ENCODE results near the gene PRUNE2. TPM values are rescaled to one million over a fixed set of nuclear protein-coding genes. Genes with fewer than 3 reads are reported as not detected.

Gene PRUNE2
- total RNA-seq, 1 donor from 2014 or later = 1.3 TPM

DNA sequence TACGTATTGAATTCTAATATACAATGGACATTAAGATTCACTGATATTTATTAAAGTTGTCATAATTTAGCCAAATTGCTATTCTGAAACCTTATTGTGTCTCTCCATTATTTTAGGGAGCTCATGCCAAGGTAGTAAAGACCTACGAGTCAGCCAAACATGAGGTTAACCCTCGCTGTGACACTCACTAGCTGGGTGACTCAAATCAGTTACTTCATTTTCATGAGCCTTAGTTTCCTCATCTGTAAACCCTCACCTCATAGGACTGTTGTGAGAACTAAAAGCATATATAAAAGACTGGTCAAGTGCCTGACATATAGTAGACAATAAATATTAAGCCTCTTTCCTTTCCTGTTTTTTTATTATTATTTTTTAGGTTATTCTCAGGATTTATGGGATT, 185.7 kb downstream of the PRUNE2 start:
- no peak for ATAC-seq (ENCODE audit: poor library complexity)
- intact Hi-C loops (cut with DNase I) = no loop called here
- no peak for DNase-seq

DNA sequence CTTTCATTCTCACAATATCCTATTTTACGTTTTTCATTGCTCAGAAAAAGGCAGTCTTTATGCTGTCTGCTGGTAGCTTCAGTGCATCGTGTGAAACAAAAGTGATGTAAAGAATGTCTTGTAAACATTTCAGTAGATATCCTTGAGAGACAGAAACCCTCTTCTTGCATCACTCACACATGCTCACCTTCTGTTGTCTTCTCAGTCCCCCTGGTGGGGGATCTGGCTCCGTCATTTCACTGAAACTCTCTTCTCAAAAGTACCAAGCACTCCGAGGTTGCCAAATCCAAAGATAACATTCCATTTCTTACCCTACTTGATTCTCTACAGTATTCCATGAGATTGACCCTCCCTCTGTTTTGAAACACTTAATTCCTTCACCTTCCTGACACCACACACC, 187.7 kb downstream of the PRUNE2 start:
- DNase-seq (no peak), ATAC-seq (ENCODE audit: poor library complexity) (no peak)
- intact Hi-C loops (cut with DNase I) = no loop called here

DNA sequence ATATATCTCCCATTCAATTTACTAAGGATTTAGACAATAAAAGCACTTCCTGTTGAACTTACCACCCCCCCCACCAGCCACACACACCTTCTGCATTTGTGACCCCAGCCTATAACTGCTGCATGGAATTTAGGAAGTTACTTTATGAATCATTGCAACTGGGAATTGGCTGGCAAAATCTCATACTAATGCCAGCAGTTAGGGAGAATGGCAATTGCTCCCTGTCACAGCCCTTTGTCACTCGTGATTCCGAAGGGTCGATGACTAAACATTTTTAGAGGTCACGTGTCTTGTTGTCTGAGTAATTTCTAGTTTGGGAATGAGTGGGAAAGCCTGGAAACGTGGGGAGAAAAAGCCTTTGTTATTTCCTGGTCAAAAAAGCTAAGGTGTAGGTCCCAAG, 188.3 kb downstream of the PRUNE2 start:
- ATAC-seq (ENCODE audit: poor library complexity) (no peak), DNase-seq (no peak)
- intact Hi-C loops (cut with DNase I) = no loop called here

DNA sequence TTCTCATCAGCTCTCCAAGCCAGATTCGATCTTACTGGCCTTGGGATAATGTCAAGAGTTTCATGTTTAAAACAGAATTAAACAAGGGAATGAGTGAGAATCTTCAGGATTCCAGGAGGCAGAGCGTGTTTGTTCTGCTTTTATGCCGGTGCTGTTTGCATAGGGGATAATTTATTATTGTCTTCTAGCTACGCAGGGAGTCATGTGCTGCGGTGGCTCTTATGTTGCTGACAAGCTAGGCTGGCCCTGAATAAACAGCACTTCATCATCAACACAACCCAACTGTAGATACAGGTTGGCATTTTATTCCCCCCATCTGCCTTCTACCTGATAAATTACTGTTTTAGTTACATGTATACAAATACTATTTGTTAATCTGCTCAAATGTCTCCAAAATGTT, 188.7 kb downstream of the PRUNE2 start:
- DNase-seq (no peak), ATAC-seq (ENCODE audit: poor library complexity) (no peak)
- intact Hi-C loops (cut with DNase I) = no loop called here

DNA sequence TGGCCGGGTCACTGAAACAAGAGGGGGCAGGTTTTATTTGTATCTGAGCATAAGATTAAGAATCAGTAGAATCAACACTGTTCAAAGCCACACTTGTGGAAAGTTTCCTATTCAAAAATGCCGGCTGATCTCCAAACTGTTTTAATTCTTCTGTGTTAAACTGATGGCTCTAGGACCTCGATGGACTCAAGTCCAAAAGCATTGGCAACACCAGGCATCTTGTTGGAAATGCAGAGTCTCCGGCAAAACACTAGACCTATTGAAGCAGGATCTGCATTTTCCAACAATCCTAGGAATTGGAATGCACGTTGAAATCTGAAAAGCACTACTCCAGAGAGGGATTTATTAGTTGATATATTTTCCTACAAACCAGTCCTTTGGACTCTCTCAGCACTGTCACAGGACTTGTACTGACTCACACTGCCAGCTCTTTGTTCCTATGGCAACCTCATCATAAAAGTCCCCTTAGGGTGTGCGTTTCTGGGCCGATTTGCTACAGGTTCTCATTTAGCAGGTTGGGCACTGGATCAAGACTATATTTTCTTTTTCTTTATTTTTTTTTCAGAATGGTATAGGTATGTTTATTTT, 189.7 kb downstream of the PRUNE2 start:
- no peak for DNase-seq
- intact Hi-C loops (cut with DNase I) = no loop called here

DNA sequence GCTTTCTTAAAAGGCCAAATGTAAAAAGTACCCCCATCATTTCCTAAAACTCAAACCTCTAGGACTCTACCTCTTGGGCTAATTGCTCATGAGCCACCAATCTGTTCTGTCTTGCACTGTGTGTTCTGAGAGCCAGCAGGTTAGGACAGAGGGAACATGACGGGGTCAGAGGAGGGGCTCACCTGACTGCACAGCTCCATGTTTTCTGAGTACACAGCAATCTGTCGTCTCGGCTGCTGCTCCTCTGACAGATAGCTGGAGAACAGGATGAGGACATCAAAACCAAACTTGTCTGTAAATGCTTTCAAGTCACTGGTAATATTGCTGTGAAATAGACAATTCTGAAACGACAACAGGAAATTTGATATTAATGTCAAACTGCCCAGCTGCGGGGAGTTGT, 192.5 kb downstream of the PRUNE2 start:
- ATAC-seq (ENCODE audit: poor library complexity) (no peak), DNase-seq (no peak)
- intact Hi-C loops (cut with DNase I) = no loop called here

More for the DNA sequence above, 189.7 kb downstream of the PRUNE2 start:
- no peak for ATAC-seq (ENCODE audit: poor library complexity)

DNA sequence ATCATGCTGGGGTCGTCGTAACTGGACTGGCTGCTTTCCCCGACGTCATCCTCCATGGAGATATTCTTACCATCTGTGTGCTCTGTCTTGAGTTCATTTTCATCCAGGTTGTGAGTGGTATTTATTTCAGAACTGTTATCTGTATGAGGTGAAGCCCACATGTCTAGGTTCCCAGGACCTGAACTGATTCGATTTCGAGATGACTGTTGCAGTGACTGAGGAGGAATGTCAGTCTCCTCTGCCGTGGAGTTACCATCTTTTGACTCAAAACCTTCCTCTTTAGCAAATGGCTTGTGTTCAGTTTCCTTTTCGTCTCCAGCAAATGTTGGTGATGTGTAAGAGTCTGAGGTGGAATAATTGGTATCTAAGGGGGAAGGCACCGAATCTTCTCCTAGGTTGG, 196.9 kb downstream of the PRUNE2 start:
- intact Hi-C loops (cut with DNase I) = no loop called here

DNA sequence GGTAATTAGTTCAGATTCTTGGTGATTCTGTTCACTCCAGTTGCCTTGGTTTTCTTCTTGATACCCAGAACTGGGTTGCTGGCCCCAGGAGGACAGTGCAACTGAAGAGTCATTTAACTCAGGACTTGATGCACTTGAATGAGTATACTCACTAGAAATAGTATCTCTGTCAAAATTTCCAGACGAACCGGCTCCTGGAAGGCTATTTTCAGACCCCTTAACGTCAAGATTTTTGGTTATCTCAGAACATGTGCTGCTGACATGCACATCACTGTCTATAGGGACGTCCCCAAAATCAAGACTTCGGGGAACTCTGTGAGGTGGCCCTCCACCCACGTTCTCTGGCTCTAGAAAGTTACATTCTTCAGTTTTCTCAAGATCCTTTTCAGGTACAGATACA, 198.4 kb downstream of the PRUNE2 start:
- ATAC-seq (ENCODE audit: poor library complexity) = no peak
- intact Hi-C loops (cut with DNase I) = no loop called here
- DNase-seq = no peak

More for the DNA sequence above, 196.9 kb downstream of the PRUNE2 start:
- DNase-seq (no peak), ATAC-seq (ENCODE audit: poor library complexity) (no peak)

DNA sequence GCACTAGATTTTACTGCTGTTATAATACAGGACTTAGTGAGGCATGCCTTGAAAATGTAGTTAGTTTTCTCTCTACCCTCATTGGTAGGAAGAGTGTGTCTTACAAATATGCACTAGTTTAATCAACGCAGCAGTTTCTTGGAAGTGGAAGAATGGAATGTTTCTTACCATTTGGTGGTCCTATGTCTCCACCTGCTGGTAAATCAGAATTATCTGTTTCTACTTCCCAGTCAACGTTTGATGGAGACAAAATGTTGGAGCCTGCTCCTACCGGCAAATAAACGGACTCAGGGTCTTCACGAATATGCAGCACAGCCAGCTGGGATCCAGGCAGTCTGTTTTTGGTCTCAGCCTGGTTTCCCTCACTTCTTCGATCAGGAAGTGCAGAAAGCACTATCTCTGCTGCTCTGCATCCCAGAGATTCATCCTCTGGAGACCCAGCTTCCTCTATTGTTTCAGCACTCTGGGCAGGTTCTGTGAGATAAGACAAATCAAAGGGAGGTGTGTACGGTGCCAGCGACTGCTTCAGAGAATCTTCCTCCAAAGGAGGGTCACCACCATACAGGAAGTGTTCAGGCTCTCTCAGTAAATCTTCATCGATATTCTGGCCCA, 201.2 kb downstream of the PRUNE2 start:
- ATAC-seq (ENCODE audit: poor library complexity) (peak; percentile 72), DNase-seq (no peak)
- intact Hi-C loops (cut with DNase I) = loop anchor here (2.0 kb wide), 1 partner anchor 256 kb away; no protein-coding TSS in a partner anchor

DNA sequence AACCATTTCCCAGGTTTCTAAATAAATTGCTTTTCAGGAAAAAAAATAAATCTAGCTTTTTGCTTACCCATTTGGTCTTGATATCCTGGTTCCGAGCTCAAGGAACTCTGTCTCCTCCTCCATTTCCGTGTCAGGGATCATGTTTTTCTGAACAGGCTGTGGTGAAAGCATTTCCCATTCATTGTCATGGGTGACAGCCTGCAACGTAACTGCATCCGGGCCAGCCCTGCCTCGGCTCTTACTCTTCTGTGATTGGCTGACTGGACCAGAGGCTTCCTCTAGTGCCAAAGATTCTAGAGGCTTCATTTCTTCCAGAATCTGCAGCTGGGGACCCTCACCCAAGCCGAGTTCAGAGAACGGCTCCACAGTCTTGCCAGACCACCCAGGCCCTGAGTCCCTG, 202.6 kb downstream of the PRUNE2 start:
- peak; percentile 36 for ATAC-seq (ENCODE audit: poor library complexity)
- peak; percentile 55 for DNase-seq
- intact Hi-C loops (cut with DNase I) = no loop called here

DNA sequence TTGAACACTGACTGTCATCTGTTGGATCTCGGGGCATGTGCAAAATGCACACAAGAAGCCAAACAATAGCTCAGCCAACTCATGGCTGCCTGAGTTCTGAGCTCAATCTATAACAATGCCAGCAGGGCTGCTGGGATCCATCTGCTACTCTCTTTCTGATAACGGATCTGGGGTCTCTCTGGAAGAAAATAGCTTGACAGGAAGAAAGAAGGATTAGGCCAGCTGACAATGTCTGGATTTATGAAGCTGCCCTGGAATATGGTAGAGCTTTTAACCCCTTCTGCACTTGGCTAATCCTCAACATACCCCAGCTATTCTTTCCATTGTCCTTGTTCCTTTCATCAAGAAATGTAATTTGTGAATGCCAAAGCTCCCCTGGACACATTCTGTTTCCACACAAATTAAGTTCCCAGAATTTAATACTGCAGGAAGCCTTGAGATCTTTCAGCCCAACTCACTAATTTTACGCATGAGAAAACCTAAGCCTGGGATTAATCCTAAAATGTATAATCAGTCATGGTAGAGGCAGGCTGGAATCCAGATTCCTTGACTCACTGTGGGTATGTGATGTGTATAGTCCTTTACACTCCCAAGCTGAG, 204.4 kb downstream of the PRUNE2 start:
- intact Hi-C loops (cut with DNase I) = no loop called here

DNA sequence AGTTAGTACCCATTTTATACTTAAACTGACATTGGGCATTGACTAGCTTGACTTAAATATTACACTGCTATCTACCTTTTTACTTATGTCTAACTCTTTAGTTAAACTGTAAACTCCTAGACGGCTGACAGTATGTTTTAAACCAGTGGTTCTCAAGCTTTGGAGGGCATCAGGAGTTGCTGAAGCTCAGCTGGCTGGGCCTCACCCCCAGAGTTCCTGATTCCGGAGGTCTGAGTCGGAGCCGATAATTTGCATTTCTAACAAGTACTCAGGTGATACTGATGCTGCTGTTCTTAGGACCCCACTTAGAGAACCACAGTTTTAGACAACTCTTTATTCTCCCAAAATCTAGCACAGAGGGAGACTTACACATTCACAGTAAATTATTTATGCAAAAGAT, 205.0 kb downstream of the PRUNE2 start:
- intact Hi-C loops (cut with DNase I) = no loop called here
- DNase-seq (no peak), ATAC-seq (ENCODE audit: poor library complexity) (no peak)

More for the DNA sequence above, 204.4 kb downstream of the PRUNE2 start:
- DNase-seq (no peak), ATAC-seq (ENCODE audit: poor library complexity) (no peak)

DNA sequence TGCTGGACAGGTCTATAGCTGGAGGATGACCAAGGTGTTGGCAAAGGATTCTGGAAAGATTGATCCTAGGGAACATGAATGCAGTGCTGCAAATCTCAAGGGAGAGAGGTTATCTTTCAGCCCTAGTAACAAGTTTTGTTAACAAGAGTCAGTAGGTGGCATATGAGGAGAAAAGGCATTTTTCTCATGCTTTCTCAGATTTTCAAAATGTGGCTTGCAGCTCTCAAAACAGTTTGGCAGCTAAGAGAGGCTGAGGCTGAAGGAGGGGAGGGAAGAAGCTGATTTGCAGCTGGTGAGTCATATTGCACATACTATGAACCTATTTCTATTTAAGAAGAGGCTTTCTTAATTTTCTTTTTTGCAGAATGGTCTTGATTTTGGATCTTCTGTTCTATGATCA, 205.9 kb downstream of the PRUNE2 start:
- DNase-seq = no peak
- intact Hi-C loops (cut with DNase I) = no loop called here
- no peak for ATAC-seq (ENCODE audit: poor library complexity)

DNA sequence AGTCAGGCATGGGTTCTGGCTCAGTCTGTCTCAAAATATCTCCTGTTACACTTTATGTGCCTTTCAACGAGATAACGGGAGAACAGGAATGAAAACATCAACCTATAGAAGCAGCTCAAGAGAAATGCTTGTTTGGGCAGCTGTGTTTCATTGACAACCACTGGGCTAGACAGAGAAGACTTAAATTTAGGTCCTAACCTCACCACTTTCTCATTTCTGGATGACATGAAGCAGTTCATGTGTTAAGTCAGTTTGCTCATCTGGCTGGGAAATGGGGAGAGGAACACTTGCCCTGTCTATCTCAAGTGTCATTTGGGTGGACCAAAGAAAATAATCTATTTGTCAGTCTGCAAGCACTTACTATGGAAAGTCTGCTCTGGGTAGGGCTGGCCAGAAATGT, 208.4 kb downstream of the PRUNE2 start:
- DNase-seq = no peak
- no peak for ATAC-seq (ENCODE audit: poor library complexity)
- intact Hi-C loops (cut with DNase I) = no loop called here

DNA sequence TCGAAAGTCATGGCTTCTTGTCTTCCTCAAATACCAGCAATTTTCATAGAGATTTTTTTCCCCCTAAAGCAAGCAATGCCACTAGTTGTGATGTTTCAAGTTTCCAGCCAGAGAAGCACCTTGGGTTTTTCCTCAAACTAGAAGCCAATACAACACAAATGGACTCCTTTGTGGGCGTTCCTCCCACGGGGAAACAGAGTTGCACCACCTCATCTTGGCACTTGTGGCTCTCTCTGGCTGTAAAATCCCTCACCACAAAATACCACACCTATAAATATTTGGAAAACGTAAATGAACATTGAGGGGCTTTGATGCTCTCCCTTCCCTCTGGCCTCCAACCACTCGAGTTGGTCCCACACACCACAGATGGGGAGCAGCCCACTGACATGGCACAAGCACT, 208.8 kb downstream of the PRUNE2 start:
- no peak for ATAC-seq (ENCODE audit: poor library complexity)
- intact Hi-C loops (cut with DNase I) = no loop called here

DNA sequence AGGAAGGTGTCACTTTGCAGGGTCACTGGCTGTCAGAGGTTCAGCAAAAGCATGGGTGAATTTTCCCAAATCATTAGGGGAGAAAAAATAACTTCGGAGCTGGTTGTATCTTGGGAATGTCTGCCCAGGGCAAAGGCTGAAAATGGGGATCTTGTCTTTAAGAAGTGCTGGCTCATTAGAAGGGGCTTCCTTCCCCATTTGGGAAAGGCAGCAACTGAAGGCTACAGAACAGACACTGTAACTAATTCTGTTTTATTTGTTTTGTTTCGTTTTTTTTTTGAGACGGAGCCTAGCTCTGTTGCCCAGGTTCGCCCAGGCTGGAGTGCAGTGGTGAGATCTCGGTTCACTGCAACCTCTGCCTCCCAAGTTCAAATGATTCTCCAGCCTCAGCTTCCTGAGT, 212.0 kb downstream of the PRUNE2 start:
- intact Hi-C loops (cut with DNase I) = no loop called here
- DNase-seq (no peak), ATAC-seq (ENCODE audit: poor library complexity) (peak; percentile 46)

More for the DNA sequence above, 208.8 kb downstream of the PRUNE2 start:
- no peak for DNase-seq

DNA sequence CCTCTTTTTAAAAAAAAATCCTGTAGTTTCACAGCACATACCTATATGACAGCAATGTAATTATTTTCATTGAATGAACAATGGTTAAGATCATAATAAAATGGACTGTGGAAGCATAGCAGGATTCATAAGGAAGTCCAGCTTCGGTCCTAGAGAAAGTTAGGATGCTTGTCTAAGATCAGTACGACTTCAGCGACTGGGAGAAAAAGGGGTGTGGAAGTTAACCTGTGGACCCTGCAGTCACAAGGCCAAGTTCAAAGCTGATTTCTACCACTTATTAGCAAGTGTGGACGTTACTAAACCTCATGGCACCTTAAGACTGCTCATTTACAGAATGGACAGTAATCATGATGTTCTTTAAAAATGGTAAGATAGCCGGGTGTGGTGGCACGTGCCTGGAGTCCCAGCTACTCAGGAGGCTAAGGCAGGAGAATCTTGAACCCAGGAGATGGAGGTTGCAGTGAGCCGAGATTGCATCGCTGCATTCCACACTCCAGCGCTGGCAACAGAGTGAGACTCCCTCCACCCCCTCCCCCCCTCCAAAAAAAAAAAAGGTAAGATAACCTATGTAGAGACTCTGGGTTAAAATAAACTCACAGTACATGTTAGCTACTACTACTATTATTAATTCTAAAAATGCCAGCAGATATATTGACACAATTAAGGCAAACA, 213.3 kb downstream of the PRUNE2 start:
- no peak for ATAC-seq (ENCODE audit: poor library complexity)
- intact Hi-C loops (cut with DNase I) = no loop called here

DNA sequence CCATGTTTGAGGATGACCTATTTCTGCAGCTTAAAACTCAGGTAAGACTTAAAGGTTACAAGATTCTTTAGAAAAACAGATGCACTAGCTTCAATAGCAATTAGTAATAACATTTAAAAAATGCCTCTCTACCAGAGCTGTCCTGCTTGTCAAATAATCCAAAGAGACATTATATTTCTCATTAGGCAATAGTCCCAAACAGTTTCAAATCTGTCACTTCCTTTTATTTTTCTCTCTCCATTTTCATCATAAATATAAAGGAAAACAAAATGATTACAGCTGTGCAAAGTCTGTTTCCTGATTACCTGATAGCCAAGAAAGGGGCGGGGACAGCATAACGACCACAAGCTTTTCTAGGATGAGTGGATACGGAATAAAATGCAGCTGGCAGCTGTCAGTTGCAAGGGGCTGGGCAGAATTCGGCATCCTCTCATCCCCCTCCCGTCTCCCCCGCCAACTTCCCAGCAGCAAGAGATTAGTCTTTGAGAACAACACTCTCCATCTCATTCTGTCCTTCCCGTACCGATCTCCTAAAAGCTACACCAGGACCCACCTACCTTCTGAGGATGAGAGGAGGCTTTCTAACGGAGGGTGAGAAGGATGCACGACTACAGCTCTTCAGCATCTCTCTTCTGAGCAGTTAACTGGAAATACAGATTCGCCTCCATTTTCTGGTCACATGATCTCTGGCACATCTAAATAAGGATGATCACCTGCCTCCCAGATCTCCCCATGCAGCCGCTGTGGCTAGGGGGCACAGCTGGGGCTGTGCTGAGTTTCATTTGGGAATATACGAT, 214.2 kb downstream of the PRUNE2 start:
- no peak for DNase-seq
- intact Hi-C loops (cut with DNase I) = no loop called here
- ATAC-seq (ENCODE audit: poor library complexity) = no peak

More for the DNA sequence above, 213.3 kb downstream of the PRUNE2 start:
- no peak for DNase-seq

DNA sequence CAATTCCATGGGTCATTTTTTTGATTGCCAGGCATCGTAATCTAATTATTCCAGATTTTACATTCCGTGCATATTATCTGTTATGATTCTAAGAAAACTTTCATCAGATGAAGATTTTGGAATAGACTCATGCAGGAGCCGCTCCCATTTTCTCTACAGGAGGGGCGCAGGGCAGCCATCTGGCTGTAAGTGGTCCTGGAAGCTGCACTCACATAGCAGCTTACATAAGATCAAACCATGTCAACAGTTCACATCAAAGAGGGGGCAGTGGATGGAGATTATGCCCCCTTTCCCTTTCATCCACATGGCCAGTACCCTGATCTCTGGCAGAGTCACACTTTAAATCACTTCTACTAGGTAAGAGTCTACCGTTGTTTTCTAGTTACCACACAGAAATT, 214.9 kb downstream of the PRUNE2 start:
- DNase-seq (no peak), ATAC-seq (ENCODE audit: poor library complexity) (no peak)
- intact Hi-C loops (cut with DNase I) = no loop called here

Data from Right ventricle myocardium superior (tissue), 1 donor.